MV-4-11 (cell line): ENCODE measurements around the gene GLI2.

ENCODE experiments used
- DNase-seq: peaks from one replicate; lab custom pipeline; 2025; lab: John Stamatoyannopoulos, UW

Gene GLI2

DNA sequence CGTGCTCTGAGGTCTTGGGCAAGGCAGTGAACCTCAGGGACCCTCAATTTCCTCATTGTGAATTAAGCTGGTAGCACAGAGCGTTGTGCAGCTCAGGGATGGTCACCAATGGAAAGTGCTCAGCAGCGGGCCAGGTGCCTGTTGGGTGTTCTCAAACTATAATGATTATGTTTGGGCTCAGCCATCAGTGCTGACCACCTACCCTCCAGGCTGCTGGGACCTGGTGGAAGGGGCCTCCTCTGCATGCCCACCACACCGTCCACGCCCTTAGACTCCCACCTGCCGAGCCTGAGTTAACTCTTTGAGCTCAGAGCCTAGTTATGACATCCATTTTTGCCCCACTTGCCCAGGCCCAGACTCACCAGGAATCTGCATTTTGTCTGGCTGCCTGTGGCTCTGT is 35.0 kb downstream of the GLI2 start:
- no peak for DNase-seq

DNA sequence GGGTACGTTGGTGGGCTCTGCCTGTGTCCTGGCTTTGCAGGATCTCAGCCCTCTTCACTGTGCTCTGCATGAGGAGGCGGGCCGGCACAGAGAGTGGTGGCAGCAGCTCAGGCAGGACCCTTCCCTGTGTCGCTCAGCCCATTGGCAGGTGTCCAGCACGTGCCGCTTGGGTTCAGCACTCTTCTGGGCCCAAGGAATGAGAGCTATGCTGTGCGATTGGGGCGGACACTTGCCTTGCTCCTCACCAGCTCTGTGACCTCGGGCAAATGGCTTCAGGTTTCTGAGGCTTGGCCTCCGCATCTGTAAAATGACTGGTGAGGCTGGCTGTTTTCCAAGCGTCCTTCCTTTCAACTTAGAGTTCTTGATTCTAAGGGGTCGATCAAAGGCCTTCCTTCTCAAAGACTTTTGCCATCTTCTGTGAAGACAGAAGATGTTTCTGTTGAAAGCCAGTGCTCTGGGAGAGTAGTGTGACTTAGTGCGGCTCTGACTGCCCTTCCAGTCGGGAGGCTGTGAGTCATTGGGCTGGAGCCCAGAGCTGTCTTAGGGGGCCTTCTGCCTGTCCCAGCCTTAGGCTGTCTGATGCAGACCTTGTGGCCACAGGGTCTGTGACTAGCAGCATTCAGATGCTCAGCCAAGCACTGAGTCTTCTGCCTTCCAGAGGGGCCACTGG is 35.6 kb downstream of the GLI2 start:
- DNase-seq: no peak

DNA sequence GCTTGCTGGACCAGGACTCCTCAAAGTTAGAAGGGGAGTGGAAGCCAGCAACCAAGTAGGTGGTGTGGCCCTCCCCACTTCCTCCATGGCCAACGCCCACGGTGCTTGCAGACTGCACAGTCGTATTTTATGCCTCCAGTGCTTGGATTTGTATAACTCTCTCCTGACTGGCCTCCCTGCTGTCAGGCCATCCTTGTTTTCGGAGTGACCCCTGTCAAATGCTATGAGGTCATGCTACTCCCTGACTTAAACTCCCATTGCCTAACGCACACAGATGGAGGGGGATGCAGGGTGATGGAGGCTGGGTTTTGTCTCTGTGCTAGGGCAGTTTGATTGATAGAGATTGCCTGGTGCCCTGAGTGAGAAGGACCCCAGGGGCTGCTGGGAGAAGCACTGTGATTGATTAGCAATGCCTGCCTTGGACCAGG is 36.1 kb downstream of the GLI2 start:
- DNase-seq: no peak

DNA sequence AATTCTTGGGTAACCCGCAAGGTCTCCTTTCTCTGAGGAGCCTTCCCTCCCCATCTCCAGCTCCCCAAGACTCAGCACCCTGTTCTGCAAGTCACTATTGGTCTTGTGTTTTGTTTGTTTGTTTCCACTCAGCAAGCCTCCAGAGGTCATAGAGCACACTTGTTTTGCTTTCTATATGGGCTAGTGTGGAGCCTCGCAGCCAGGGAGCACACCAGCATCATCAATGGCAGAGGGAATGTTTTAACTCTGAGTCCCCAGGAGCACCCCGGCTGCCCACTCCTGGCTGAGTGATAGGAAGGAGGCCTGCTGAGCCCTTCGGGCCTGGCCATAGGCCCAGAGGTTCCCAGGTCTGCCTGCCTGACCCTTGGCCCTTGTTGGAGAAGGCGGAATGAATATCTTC is 36.6 kb downstream of the GLI2 start:
- no peak for DNase-seq

DNA sequence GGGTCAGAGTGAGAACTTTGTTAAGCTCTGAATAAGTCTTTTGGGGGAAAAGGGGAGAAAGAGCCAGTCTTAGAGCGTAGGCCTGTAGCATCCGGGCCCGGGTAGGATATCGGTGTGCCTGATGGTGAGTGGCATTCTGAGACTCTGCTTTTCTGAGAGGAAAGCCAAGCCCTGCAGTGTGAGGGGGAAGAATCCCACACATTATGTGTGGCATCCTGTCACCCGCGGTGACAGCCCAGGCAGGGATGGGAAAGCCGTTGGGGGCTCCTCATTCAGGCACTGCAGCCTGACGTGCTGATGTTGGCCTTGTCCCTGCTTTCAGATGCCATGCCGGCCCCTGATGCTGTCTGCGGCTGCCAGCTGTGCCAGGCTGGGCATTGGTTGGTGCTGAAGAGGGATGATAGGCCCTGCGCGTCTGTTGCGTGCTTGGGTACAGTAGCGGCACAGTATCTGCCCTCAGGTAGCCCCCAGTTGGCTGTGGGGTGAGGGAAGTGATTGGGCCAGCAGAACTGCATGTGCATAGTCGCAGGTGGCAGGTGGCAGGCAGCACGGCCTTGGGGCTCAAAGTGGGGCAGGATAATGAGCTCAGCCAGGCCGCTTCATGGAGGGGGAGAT is 37.6 kb downstream of the GLI2 start:
- no peak for DNase-seq

DNA sequence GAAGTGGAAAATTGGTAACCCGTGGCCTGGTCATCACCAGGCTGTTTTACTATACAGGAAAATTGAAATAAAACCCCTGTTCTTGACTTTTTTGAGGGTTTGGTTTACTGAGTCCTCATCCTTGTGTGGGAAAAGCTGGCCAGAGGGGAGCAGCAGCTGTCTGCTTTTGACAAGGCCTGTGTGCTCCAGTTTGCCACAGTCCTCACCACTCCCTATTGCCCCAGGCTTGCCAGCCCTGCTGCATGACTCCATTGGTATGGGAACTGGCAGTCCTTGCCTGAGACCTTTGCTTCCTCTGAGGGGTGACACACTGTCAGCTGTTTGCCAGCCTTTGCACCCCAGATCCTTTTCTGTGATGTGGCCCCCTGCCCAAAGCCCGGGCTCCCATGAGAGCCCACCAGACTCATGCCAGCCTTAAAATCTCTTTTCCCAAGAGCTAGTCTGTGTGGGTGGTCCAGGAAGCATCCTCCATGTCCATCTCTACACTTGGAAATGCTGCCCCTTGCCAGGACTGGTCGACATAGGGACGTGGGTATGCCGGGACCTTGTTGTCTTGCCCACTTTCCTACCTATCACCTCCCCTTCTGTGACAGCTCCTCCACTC is 39.0 kb downstream of the GLI2 start:
- DNase-seq: no peak

DNA sequence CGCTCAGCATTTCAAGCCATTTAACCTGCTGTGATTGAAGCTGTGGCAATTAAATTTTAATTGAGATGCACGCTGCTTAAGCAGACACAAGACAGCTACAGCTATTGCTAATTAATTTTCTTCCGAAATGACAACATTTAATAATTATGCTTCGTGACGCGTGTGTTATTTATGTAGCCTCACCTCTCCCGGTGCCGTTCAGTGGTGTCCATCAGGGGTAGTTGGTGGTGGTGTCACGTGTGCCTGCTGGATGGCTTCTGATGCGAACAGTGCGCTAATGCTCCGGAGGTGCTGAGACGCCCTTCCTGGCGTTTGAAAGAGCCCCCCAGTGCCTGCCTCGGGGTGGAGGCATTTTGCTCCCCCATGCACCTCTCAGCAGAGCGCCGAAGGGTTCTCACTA is 39.5 kb downstream of the GLI2 start:
- no peak for DNase-seq

DNA sequence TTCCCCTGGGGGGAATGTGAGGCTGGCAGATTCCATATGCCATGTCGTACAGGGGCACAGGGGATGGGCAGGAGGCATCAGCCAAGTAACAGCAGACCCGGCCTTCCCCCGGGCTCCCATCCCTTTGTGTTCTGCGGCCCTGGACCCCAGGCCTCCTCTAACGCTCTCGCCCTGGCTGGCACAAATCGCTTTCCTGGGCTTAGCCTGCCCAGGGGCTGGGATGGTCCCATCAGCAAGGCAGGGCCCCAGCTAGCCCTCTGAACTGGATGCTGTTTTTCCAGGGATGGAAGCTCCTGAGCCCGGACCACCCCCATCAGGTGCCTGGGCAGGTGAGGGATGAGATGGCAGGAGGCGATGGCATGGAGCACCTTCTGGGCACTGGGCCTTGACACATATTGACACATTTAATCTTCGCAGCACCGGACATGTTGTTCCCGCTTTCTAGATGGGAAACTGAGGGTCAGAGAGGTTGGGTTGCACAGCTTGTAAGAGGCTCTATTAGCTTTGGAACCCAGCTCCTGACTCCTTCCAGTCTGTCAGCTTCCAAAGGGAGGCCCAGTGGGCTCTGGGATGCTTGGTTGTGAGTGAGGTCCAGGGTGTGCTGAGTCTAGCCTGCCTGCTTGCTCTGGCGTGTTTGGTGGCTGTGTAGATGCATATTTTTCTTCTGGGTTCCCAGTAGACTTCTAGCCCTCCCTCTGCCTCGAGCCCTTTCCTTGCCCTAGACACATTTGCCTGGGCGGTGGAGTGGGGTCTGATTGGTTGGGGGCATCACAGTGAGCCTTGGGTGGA is 40.3 kb downstream of the GLI2 start:
- no peak for DNase-seq

DNA sequence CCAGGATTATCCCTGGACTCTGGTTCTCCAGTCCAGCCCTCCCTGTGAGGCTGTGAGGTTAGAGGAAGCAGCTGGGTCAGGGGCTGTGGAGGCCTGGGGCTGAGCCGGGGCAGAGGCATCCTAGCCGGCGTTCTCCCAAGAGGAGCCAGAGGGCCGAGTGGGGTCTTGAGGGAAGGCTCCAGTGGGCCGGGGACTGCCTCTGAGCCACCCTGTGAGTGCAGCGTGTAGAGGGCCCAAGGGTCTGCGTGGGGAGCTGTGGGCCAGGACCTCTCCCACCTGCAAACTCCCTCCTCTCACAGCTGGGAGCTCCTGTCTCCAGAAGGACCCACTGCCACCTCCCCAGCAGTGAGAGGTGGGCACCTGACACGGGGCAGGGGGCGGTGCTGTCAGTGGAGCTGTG is 41.0 kb downstream of the GLI2 start:
- no peak for DNase-seq

DNA sequence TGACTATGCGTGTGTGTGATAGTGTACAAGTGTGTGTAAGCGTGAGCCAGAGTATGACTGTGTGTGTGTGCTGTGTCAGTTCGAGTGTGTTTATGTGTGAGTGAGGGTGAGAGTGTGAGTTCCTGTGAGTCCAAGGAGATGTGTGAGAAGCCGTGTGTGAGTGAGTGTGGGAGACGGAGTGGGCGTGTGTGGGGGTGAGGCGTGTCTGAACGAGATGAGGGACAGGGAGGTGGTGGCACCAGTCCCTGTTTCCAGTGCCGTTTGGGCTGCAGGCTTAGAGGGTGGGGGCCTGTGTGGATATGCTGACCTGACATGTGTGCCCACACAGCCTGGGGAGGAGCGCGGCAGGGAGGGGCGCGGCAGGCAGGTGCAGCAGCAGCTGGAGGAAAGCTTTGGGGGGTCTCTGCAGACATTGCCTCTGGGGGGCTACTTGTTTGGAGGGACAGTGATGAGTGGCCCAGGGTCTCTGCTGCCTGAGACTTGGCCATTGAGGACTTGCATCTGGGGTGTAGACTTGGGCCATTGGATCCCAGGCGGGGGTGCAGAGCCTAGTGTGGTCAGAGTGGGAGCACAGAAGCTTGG is 41.6 kb downstream of the GLI2 start:
- no peak for DNase-seq

DNA sequence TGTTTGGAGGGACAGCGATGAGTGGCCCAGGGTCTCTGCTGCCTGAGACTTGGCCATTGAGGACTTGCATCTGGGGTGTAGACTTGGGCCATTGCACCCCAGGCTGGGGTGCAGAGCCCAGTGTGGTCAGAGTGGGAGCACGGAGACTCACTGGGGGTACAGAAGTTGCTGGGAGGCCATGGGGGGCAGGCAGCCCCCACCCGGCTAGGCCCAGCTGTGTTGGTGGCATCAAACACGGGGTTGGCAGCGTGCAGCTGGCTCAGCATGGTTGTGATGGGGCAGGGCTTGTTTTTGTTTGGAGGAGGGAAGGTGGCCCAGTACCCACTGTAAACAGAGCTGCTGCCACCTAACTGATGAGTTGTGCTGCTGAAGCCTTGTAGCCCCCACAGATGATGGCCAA is 42.1 kb downstream of the GLI2 start:
- no peak for DNase-seq

DNA sequence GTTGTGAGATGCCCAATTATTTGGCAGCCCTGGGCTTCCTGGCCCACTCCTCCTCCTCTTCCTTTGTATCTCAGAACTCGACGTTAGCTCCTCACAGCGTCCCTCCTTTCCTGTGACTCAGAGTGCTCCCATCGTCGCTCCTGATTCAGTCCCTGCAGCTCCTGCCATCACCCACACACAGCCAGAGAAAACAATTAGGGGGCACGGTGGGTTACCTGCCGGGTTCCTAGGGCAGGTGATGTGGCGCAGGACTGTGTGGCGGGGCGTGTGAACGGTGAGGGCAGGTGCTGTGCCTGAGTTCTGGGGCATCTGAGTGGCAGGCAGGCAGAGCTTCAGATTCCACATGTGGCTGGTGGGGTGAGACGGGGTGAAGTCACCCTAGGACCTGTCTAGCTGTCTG is 42.6 kb downstream of the GLI2 start:
- no peak for DNase-seq

DNA sequence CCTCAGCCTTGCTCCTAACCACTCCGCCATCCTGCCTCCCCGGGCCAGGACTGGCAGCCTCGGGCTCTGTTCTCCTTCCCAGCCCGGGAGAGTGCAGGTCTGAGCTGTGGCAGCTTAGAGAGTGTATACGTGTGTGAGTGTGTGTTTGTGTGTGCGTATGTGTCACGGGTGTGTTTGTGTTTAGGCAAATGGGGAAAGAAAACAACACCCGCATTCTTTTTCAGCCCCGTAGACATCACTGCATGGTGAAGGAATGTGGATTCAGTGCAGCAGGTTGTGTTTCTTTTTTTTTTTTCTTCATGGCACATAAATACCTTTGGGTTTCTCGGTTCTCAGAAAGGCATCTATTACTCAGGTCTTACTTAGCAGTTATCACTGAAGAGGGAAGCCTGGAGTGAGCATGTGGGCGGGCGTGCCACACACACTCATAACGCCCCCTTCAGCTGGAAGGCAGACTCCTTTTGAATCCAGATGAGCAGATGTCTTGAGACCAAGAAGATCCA is 44.2 kb downstream of the GLI2 start:
- no peak for DNase-seq

DNA sequence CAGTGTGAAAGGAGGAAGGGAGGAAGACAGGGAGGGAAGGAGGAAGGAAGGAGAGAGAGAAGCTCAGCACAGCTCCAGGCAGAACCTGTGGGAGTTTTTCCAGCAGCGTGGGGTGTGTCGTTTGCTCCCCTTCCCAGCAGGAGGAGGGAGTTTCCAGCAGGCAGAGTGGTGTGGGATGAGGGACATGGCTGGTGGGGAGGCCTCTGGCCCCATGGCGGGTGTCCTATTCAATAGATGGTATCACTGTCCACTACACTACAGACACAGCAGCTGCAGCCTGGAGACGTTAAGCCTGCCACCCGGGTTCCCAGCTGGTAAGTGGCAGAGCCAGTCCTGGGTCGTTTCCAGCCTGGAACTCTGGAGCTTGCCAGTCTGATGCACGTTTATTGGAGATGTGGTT is 44.7 kb downstream of the GLI2 start:
- DNase-seq: no peak

DNA sequence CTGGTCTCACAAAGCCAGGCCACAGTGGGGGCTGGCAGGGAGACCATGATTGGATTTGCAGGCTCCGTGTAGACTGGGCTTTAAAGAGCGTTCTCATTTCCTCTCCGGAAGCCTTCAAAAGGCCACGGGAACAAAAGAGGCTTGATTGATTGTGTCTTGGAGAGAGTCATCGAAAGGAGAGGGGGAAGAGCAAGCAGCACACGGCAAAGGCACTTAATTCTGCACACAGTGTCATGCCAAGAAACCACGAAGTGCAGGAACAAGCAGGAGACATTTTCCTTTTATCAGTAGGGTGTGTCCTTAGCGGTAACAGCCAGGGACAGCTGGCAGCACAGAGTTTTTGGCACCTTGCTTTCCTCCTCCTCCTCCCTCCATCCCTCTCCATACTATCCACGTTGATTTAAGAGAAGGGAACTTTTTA is 47.7 kb downstream of the GLI2 start:
- DNase-seq: peak; percentile 48

DNA sequence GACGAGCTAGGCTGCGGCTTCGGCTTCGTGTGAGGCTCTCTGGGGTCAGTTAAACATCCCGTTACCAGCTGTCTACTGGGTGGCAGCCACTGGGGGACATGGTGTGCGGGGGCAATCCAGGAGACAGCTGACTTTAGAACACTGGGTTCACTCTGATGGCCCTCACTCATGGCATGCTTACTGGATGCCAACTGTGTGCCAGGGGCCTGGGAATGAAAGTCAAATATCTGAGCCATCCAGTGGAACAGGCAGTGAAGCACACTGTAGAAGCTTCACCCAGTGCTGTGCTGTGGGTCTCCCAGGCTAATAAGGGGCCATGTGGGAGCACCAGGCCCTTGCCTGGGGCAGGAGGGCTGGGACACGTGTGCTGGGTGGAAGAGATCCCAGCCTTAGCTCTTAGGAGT is 48.3 kb downstream of the GLI2 start:
- DNase-seq: no peak
